ENCODE data around the gene SLC2A3.
"Not testable (repeated sequence)": the region's sequence is repeated elsewhere in the genome, so short reads cannot be mapped to it uniquely, and the experiment has no call there.

Gene SLC2A3

DNA sequence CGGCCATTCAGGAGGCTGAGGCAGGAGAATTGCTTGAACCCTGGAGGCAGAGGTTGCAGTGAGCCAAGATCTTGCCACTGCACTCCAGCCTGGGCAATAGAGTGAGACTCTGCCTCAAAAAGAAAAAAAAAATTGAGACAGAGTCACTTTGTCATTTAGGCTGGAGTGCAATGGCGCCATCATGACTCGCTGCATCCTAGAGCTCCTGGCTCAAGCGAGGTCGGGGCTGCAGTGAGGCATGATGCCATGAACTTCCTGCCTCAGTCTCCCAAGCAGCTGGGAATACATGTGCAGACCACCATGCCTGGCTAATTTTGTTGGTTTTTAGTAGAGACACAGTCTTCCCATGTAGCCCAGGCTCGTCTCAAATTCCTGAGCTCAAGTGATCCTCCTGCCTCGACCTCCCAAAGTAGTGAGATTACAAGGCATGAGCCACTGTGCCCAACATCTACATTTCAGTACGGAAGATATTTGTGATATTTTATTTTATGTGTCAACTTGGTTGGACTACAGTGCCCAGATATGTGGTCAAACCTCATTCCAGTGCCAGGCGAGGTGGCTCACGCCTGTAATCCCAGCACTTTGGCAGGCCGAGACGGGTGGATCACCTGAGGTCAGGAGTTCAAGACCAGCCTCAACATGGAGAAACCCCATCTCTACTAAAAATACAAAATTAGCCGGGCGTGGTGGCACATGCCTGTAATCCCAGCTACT, 14.4 kb upstream of the SLC2A3 start:
- DNase-seq (ENCODE audit: low read depth), result not testable (repeated sequence)

DNA sequence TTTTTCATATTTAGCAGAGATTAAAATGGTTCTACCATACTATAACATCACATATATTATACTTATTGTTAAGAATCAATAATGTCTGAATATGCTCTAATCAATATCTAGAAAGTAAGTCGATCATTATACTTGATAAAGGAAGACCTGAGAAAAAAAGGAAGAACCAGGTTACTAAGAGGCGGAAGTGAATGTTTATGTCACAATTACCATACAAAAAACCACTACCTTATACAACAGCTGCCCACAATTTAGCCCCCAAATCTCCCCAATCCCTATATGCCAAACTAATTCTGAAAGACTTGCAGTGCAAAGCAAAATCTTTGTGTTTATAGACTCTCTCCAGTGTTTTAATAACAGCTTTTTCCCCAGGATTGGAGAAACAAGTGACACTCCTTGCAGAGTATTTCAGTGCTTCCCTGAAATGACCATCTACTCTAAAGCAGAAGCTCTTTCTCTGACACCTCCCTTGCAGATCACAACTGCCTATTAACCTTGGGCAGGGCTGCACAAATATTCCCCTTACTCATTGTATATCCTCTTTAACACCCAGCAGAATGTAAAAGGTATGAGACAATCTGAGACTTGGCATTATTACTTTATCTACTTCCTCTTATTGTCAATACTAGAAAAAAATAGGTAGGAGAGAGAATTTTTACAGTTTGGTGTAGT, 12.7 kb upstream of the SLC2A3 start:
- no peak for DNase-seq (ENCODE audit: low read depth)

DNA sequence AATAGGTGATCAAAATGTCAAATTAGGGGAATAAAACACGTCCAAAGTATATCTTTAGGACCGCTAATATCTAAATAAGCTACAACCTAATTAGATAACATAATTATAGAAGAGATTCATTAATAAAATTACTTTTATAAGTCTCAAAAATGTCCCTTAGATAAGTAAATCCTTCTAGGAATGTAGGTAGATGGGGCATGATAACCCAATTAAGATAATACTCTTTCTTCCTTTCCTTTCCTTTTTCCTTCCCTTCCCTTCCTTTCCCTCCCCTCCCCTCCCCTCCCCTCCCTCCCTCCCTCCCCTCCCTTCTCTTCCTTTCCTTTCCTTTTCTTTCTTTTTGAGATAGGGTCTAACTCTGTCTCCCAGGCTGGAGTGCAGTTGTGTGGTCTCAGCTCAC, 11.0 kb upstream of the SLC2A3 start:
- no peak for DNase-seq (ENCODE audit: low read depth)

DNA sequence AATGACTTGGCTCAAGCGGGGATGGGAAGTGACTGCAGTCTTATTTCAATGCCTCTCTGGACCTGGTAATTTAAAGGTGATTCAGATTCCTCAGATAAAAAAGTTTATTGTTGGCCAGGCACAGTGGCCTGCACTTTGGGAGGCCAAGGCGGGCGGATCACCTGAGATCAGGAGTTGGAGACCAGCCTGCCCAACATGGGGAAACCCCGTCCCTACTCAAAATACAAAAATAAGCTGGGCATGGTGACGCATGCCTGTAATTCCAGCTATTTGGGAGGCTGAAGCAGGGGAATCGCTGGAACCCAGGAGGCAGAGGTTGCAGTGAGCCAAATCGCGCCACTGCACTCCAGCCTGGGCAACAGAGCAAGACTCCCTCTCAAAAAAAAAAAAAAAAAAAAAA, 8.8 kb upstream of the SLC2A3 start:
- not testable (repeated sequence) for DNase-seq (ENCODE audit: low read depth)

DNA sequence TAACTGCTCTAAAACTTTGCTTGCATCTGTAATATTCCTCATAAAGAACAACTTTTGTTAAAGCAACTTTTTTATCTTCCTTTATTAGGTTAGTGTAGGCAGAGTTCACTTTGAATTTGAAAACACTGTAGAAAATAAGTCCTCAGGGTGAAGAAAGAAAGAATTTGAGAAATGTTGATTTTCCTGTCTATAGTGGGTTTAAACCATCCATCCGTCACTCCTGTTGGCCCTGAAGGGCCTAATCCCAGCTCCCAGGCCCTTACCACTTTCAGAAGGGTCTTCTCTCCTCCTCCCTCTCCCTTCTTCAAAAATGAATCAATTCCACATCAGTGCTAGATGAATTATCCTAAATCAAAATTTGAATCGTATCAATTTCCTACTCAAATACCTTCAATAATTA, 4.9 kb upstream of the SLC2A3 start:
- DNase-seq (ENCODE audit: low read depth), result no peak

DNA sequence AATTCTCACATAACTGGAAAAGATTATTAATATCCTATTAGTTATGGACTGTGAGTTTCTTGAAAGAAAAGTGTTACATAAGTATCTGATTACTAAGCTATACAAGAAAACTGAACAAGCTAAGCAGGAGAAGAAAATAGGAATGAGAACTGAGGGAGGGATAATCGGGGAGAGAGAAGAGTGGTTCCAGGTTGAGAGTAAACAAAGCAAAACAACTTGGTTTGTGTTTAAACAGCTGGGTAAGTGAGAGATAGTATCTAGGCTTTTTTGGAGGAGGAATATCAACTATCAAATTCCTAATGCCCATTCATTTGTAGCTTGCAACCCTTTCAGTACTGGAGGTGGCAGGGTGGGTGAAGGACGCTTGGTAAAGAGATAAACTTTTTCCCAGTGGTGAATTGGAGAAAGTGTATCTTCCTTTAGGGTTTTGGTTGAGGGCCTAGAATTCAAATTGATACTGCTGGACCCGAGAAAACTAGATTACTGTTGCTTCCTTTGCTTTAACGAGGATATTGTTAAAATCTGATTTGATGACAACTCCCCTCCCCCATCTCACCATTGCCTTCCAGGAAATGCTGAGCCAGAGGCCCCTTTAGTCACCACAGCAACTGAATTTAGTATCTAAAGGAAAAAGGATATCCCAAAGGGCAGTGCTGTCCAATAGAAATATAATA, 2.0 kb upstream of the SLC2A3 start:
- DNase-seq (ENCODE audit: low read depth), result no peak

DNA sequence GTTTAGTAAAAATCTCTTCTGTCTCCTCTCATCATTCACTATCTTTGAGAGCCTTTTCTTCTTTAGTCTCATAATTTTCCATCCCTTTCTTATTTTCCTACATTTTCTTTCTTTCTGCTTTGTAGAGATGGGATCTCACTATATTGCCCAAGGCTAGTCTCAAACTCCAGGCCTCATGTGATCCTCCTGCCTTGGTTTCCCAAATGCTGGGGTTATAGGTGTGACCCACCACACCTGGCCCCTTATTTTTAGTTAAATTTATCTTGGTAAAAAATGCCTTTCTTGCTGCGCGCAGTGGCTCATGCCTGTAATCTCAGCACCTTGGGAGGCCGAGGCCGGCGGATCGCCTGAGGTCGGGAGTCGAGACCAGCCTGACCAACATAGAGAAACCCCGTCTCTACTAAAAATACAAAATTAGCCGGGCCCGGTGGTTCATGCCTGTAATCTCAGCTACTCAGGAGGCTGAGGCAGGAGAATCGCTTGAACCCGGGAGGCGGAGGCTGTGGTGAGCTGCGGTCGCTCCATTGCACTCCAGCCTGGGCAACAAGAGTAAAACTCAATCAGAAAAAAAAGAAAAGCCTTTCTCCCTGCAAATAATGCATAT, 996 bp downstream of the SLC2A3 start:
- DNase-seq (ENCODE audit: low read depth), result no peak

DNA sequence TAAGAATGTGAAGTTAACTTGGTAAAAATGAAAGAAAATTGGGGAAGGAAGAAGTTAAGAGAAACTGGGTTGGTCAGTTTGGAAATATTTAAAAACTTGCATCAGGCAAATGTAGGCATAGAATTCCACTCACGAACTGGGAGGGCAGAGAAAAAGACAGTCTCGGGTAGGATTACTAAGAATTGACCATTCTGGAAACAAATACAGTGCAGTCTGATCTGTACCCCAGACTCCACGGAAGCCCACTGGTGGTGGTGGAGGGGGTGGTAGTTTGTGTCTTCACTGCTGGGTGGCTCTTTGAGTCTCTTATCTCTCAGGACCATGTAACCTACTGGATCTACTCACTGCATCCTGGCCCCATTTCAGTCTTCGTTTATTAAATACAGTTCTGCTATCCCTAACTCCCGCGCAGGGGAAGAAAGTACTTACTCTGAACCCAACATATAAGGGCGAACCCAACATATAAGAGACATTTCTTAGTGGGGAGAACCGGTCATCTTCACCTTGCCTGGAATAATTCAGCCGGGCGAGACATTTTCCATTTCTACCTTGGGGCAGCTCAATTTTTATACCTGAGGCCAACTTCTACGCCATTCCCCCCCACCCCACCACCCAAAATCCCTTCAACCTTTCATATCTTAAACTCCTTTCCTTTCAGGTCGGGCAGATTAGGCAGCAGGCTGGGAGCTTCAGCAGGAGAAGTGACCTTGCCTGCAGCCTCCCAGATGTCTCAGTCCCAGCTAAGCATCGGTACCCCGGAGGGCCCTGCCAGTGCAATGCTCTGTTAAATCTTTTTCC, 1.7 kb downstream of the SLC2A3 start:
- no peak for DNase-seq (ENCODE audit: low read depth)

DNA sequence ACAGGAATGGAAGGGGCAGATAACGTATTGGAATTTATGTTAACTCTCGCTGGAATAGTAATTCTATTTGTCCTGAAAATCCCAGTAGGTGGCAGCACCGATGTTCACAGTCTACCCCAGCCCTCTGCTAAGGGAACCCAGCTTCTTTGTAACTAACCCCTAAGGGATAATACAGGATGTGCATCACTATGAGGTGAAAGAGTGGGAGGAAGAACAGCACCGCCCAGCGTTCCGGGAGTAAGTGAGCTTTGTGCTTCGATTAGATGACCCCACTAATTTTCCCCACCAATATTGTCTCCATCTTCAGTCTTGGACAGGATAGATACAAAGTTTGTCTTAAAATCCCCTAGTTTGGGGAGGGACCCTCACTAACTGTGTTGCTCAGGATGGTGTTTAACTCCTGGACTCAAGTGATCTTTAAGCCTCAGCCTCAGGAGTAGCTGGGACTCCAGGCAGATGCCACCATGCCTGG, 2.7 kb downstream of the SLC2A3 start:
- peak; percentile 52 for DNase-seq (ENCODE audit: low read depth)

DNA sequence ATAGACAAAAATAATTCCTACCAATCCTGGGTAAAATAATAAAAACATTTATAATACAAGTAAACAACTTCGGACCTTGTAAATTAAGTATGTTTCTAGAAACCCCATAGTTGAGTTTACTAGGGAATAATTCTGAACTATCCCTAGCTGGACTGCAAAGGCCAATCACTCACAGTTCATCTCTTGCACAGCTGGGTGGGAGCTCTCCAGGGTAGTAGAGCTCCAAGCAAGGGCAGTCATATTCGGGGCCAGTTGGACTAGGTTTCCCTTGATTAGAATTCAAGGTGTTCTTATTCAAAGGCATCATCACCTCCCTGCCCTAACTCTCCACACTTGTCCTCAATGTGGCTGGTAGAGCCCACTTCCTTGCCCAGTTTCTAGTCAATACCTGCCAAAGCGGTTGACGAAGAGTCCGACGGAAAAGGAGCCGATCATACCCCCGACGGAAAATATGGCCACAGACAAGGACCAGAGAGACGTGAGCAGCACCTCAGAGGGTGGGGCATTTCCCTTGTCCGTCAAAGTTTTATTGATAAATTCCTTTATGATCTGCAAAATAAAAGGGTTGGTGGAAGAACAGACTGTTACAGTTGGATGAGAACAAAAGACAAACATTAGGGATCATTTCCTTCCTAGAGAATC, 3.3 kb downstream of the SLC2A3 start:
- DNase-seq (ENCODE audit: low read depth), result not testable (repeated sequence)

DNA sequence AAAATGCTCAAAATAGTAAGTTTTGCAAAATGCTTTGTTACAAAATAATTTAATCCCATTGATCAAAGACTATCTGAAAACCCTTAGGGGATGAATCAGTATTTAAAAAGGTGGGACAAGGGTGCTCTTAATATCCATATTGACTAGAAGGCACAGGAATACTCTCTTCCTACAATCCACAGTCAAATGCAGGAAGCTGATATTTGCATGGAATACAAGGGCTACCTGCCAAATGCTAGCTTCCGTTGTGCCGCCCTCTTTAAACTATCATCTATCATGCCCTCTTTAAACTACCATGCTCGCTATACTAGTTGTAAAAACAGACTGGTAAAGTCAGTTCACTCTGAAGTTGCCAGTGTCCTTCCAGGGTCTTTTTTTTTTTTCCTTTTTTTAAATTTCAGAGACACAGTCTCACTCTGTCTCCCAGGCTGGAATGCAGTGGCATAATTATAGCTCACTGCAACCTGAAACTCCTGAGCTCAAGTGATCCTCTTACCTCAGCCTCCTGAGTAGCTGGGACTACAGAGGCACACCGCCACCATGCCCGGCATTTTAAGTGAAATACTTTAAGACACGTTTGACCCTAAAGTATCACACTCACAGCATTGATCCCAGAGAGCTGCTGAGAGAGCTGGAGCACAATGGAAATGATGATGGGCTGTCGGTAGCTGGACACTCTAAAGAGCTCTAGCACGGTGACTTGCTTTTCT, 6.7 kb downstream of the SLC2A3 start:
- DNase-seq (ENCODE audit: low read depth), result no peak

DNA sequence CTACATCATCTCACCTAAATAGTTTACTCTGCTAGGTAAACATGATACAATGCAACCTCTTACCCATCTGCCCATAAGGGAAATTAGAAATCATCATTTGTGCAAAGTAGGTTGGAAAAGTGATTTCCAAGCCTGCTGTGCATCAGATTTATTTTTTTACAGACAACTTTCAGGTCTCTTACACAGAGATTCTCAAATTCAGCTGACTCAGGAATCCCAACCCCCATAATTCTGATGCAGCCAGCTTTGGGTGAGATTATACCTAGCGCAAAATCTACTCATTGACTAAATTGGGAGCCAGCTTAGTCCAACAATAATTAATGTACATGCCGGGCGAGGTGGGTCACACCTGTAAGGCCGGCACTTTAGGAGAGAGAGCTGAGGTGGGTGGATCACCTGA, 8.5 kb downstream of the SLC2A3 start:
- DNase-seq (ENCODE audit: low read depth), result no peak

DNA sequence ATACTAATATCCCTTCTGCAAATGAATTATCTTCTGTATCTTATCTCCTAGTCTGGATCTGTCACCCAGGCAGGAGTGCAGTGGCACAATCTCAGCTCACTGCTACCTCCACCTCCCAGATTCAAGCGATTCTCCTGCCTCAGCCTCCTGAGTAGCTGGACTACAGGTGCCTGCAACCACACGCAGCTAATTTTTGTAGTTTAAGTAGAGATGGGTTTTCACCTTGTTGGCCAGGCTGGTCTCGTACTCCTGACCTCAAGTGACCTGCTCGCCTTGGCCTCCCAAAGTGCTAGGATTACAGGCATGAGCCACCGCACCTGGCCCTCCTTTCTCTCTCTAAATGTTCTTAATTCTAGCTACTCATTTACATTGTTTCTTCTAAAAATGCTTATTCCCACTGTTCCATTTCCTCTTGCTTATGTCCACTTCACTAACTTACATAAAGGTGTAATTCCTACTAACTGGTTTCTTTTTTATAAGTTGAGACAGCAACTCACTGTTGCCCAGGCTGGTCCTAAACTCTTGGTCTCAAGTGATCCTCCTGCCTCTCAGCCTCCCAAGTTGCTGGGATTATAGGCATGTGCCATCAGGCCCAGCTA, 9.8 kb downstream of the SLC2A3 start:
- not testable (repeated sequence) for DNase-seq (ENCODE audit: low read depth)

DNA sequence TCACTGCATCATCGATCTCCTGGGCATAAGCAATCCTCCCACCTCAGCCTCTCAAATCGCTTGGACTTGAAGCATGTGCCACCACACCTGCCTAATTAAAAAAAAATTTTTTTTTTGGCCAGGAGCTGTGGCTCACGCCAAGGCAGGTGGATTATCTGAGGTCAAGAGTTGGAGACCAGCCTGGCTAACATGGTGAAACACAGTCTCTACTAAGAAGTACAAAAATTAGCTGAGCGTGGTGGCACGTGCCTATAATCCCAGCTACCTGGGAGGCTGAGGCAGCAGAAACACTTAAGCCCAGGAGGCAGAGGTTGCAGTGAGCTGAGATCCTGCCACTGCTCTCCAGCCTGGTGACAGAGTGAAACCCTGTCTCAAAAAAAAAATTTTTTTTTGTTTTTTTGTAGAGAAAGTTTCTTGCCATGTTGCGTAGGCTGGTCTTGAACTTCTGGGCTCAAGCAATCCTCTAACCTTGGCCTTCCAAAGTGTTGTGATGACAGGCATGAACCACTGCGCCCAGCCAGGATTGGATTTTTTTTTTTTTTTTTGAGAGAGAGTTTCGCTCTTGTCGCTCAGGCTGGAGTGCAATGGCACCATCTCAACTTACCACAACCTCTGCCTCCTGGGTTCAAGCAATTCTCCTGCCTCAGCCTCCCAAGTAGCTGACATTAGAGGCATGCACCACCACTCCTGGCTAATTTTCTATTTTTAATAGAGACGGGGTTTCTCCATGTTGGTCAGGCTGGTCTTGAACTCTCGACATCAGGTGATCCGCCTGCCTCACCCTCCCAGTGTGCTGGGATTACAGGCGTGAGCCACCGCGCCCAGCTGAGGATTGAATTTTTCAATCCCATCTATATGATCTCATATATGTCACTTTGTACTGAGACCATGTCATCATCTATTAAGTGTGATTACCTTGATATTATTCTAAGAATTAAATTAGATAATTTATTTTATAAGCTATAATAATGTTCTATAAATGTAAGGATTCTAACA, 12.4 kb downstream of the SLC2A3 start:
- no peak for DNase-seq (ENCODE audit: low read depth)

DNA sequence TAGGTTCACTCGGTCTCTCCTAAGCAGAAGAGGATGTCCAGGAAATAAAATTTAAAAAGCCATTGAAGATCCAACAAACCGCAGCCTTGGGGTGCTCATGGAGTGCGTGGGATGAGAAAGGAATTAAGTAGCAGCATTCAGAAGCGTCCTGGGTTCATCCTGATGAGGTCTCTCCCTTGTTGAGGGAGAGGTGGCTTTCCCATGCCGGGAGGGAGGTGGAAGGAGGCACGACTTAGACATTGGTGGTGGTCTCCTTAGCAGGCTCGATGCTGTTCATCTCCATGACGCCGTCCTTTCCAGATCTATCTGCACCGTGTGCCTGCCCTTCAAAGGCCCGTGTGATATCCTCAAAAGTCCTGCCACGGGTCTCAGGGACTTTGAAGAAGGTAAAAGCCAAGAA, 14.8 kb downstream of the SLC2A3 start:
- not testable (repeated sequence) for DNase-seq (ENCODE audit: low read depth)

DNA sequence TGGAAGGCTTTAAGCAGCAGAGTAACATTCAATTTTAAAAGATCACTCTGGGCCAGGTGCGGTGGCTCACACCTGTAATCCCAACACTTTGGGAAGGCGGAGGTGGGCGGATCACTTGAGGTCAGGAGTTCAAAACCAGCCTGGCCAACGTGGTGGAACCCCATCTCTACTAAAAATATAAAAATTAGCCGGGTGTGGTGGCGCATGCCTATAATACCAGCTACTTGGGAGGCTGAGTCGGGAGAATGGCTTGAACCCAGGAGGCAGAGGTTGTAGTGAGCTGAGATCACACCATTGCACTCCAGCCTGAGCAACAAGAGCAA, 17.8 kb downstream of the SLC2A3 start:
- not testable (repeated sequence) for DNase-seq (ENCODE audit: low read depth)

DNA sequence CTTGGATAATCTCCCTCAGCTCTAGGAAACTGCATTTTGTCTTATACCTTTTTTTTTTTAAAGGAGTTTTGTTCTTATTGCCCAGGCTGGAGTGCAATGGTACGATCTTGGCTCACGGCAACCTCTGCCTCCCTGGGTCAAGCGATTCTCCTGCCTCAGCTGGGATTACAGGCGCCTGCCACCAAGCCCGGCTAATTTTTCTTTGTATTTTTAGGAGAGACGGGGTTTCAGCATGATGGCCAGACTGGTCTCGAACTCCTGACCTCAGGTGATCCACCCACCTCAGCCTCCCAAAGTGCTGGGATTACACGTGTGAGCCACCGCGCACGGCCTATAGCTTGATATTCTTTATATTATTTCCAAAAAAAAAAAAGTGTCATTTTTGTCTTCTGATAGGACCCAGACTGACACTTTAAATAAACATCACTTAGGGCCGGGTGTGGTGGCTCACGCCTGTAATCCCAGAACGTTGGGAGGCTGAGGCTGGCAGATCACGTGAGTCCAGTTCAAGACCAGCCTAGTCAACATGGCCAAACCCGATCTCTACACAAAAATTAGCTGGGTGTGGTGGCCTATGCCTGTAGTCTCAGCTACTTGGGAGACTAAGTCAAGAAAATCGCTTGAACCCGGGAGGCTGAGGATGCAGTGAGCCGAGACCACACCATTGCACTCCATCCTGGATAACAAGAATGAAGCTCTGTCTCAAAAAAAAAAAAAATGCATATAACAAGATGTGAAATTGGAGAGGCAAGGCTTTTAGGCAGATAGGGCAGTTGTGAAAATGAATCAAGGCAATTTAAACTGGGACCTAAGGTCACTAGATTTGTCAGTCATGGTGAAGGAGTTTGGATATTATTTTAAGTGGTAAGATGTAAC, 18.4 kb downstream of the SLC2A3 start:
- no peak for DNase-seq (ENCODE audit: low read depth)

DNA sequence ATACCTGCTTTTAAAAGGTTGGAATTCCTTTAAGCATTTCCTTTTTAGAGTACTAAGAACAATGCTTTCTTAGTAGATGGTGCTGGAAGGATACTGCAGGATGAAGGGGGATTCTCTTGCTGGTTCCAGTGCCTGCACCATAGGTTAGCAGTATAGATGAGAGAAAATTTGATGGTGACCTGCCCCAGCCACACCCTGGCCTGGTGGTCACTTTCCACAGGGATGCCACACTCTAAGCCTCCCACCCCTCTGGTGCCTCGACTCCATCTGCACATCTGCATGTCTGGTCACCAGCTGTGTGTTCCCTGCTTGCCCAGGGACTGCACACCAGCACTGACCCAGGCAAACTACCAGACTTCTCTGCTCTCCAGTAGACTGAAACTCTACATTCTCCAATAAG, 19.1 kb downstream of the SLC2A3 start:
- DNase-seq (ENCODE audit: low read depth), result no peak

Measured in activated T-helper 1 cell treated with Interleukin-2 at 50 U/mL for 16 hours (primary cell).